MM.1S (cell line): ENCODE results near the gene MAP3K7CL.

Source experiments
- DNase-seq: peaks from one replicate; pipeline ENCODE4 v3.0.0-alpha.2; 2015
- H2AFZ ChIP-seq: fragments of 300-600 bp; sonication (generic); 2 replicates; pipeline ENCODE4 v1.6.0; 2016; ENCODE audit warnings: antibody characterized with exemption, low read length
- H3F3A ChIP-seq: fragments of 300-600 bp; sonication (generic); 2 replicates; pipeline ENCODE4 v1.6.1; 2016; ENCODE audit warnings: mild to moderate bottlenecking, antibody characterized with exemption, low read length, moderate library complexity, mixed read lengths; ENCODE audit not compliant: insufficient read depth
- H3K27ac ChIP-seq: fragments of 300-600 bp; sonication (generic); 2 replicates; pipeline ENCODE4 v1.5.1; 2016; ENCODE audit warnings: mild to moderate bottlenecking, low read length
- H3K27me3 ChIP-seq: fragments of 300-600 bp; sonication (generic); replicated peaks from 2 replicates; pipeline ENCODE4 v1.6.0; 2016; ENCODE audit warnings: low read length; ENCODE audit not compliant: insufficient read depth
- H3K36me3 ChIP-seq: fragments of 300-600 bp; sonication (generic); replicated peaks from 2 replicates; pipeline ENCODE4 v1.6.1; 2016; ENCODE audit warnings: mild to moderate bottlenecking, low read length, mixed read lengths; ENCODE audit not compliant: insufficient read depth
- H3K4me1 ChIP-seq: fragments of 300-600 bp; sonication (generic); 2 replicates; pipeline ENCODE4 v1.6.1; 2016; ENCODE audit warnings: low read length, mixed read lengths
- H3K4me2 ChIP-seq: fragments of 300-600 bp; sonication (generic); 2 replicates; pipeline ENCODE4 v1.6.0; 2016; ENCODE audit warnings: low read depth, low read length
- H3K4me3 ChIP-seq: fragments of 300-600 bp; sonication (generic); 2 replicates; pipeline ENCODE4 v1.5.1; 2016; ENCODE audit warnings: low read length, mixed read lengths
- H3K79me2 ChIP-seq: fragments of 300-600 bp; sonication (generic); 2 replicates; pipeline ENCODE4 v1.6.1; 2016; ENCODE audit warnings: mixed run types, low read length, mixed read lengths
- H3K9ac ChIP-seq: fragments of 300-600 bp; sonication (generic); 2 replicates; pipeline ENCODE4 v1.6.1; 2016; ENCODE audit warnings: low read length, mixed read lengths
- H3K9me2 ChIP-seq: fragments of 300-600 bp; sonication (generic); replicated peaks from 2 replicates; pipeline ENCODE4 v1.6.1; 2016; ENCODE audit warnings: mild to moderate bottlenecking, low read length, mixed read lengths; ENCODE audit not compliant: insufficient read depth
- H3K9me3 ChIP-seq: fragments of 300-600 bp; sonication (generic); replicated peaks from 2 replicates; pipeline ENCODE4 v1.6.1; 2016; ENCODE audit warnings: mild to moderate bottlenecking, low read length, mixed read lengths; ENCODE audit not compliant: insufficient read depth
- H4K20me1 ChIP-seq: fragments of 300-600 bp; sonication (generic); 2 replicates; pipeline ENCODE4 v1.6.1; 2016; ENCODE audit warnings: mild to moderate bottlenecking, low read length, moderate library complexity, mixed read lengths; ENCODE audit not compliant: insufficient read depth
- CTCF ChIP-seq: fragments of 300-600 bp; sonication (generic); IDR thresholded peaks from 2 replicates; pipeline ENCODE4 v1.5.1; 2016; ENCODE audit warnings: antibody characterized with exemption, low read length, mixed read lengths
- EZH2 ChIP-seq: fragments of 300-600 bp; sonication (generic); optimal IDR thresholded peaks from 2 replicates; pipeline ENCODE3; 2017; ENCODE audit warnings: low read depth, mild to moderate bottlenecking, antibody characterized with exemption, low read length, mixed read lengths
- EZH2phosphoT487 ChIP-seq: fragments of 300-600 bp; sonication (generic); IDR thresholded peaks from 2 replicates; pipeline ENCODE4 v1.6.1; 2018; ENCODE audit warnings: antibody characterized with exemption, low read length

Gene MAP3K7CL

GRCh38 chr21:29172282-29172681 is 41.8 kb downstream of the MAP3K7CL start:
- Histone ChIP-seq H4K20me1 (no peaks in the 10 kb centered on the region), H2AFZ (no peak overlapping the region), H3K4me1 (no peaks in the 10 kb centered on the region), H3F3A (no peaks in the 10 kb centered on the region), H3K9ac (no peak overlapping the region), H3K36me3 (no peaks in the 10 kb centered on the region), H3K27me3 (no peaks in the 10 kb centered on the region), H3K27ac (no peak overlapping the region), H3K9me2 (no peaks in the 10 kb centered on the region), H3K9me3 (no peaks in the 10 kb centered on the region), H3K4me2 (no peak overlapping the region), H3K4me3 (no peak overlapping the region), H3K79me2 (no peaks in the 10 kb centered on the region)
- no peak for DNase-seq
- no peak for TF ChIP-seq EZH2phosphoT487
- no peak for TF ChIP-seq EZH2

DNA sequence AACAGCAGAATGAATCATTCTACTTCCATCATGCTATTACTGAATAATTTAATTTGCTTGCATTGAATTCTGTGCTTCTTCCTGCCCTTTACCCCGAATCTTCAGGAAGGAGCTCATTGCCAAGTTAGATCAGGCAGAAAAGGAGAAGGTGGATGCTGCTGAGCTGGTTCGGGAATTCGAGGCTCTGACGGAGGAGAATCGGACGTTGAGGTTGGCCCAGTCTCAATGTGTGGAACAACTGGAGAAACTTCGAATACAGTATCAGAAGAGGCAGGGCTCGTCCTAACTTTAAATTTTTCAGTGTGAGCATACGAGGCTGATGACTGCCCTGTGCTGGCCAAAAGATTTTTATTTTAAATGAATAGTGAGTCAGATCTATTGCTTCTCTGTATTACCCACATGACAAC is 44.2 kb downstream of the MAP3K7CL start:
- H3K79me2 ChIP-seq, result no peaks in the 10 kb centered on the region
- H3K4me1 ChIP-seq, result no peaks in the 10 kb centered on the region
- no peak for DNase-seq
- no peaks in the 10 kb centered on the region for H3K9me3 ChIP-seq
- no peaks in the 10 kb centered on the region for H3K9me2 ChIP-seq
- no peak overlapping the region for H3K27ac ChIP-seq
- no peak overlapping the region for H2AFZ ChIP-seq
- H3K9ac ChIP-seq, result no peak overlapping the region
- no peak overlapping the region for H3K4me3 ChIP-seq
- no peak overlapping the region for H3K4me2 ChIP-seq
- H4K20me1 ChIP-seq, result no peaks in the 10 kb centered on the region
- H3F3A ChIP-seq, result no peaks in the 10 kb centered on the region
- H3K27me3 ChIP-seq, result no peaks in the 10 kb centered on the region
- TF ChIP-seq CTCF (no peak), EZH2phosphoT487 (no peak), EZH2 (no peak)
- H3K36me3 ChIP-seq, result no peaks in the 10 kb centered on the region

DNA sequence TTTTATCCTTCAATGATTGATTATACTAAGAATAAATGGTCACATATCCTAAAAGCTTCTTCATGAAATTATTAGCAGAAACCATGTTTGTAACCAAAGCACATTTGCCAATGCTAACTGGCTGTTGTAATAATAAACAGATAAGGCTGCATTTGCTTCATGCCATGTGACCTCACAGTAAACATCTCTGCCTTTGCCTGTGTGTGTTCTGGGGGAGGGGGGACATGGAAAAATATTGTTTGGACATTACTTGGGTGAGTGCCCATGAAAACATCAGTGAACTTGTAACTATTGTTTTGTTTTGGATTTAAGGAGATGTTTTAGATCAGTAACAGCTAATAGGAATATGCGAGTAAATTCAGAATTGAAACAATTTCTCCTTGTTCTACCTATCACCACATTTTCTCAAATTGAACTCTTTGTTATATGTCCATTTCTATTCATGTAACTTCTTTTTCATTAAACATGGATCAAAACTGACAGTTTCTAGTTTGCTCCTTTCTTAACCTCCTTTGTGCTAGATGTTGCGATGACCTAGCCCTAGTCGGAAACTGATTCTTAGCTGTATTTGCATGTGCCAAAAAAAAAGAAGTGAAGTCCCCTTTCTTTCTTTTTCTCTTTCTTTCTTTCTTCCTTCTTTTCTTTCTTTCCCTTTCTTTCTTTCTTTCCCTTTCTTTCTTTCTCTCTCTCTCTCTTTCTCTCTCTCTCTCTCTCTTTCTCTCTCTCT is 45.1 kb downstream of the MAP3K7CL start:
- H3K9ac ChIP-seq, result no peak overlapping the region
- no peaks in the 10 kb centered on the region for H3K9me2 ChIP-seq
- no peak overlapping the region for H3K4me2 ChIP-seq
- no peak overlapping the region for H2AFZ ChIP-seq
- no peaks in the 10 kb centered on the region for H3K79me2 ChIP-seq
- H3K27ac ChIP-seq, result no peak overlapping the region
- no peaks in the 10 kb centered on the region for H3K4me1 ChIP-seq
- H3K36me3 ChIP-seq, result no peaks in the 10 kb centered on the region
- no peaks in the 10 kb centered on the region for H4K20me1 ChIP-seq
- H3K9me3 ChIP-seq, result no peaks in the 10 kb centered on the region
- H3K4me3 ChIP-seq, result no peak overlapping the region
- H3K27me3 ChIP-seq, result no peaks in the 10 kb centered on the region
- no peak for TF ChIP-seq CTCF
- no peak for TF ChIP-seq EZH2
- no peak for TF ChIP-seq EZH2phosphoT487
- no peak for DNase-seq
- no peaks in the 10 kb centered on the region for H3F3A ChIP-seq

GRCh38 chr21:29176471-29177120 is 46.2 kb downstream of the MAP3K7CL start:
- Histone ChIP-seq H2AFZ (no peak overlapping the region), H3K79me2 (no peaks in the 10 kb centered on the region), H3F3A (no peaks in the 10 kb centered on the region), H3K4me1 (no peaks in the 10 kb centered on the region), H3K4me2 (no peak overlapping the region), H3K9me3 (no peaks in the 10 kb centered on the region), H3K27ac (no peak overlapping the region), H4K20me1 (no peaks in the 10 kb centered on the region), H3K9ac (no peak overlapping the region), H3K4me3 (no peak overlapping the region), H3K9me2 (no peaks in the 10 kb centered on the region), H3K27me3 (no peaks in the 10 kb centered on the region), H3K36me3 (no peaks in the 10 kb centered on the region)
- DNase-seq, result no peak
- TF ChIP-seq EZH2 (no peak), EZH2phosphoT487 (no peak), CTCF (no peak)
